ENCODE results near the gene SLC4A9. TPM values are rescaled to one million over a fixed set of nuclear protein-coding genes. Genes with fewer than 3 reads are reported as not detected.
A peak's percentile ranks its signal among the peaks of the same experiment; 100 is the strongest.
"Not testable (repeated sequence)": the region's sequence is repeated elsewhere in the genome, so short reads cannot be mapped to it uniquely, and the experiment has no call there.

Gene SLC4A9
- total and polyA plus RNA-seq, 8 donors = 0.12 to 1.0 (median 0.32) TPM; not detected in 2

- TF ChIP-seq CTCF (IDR thresholded peaks at IDR 0.05) = no peak
- H3K9me3 ChIP-seq = no peaks in the 10 kb centered on the region
- no peak overlapping the region for H3K27ac ChIP-seq
- no peak overlapping the region for H3K4me3 ChIP-seq
- H3K4me1 ChIP-seq = peaks cover 0 to 12% (median 9%) of the 10 kb centered on the region in 3 donors
- intact Hi-C loops (cut with DNase I) = no loop called here
- no peaks in the 10 kb centered on the region for H3K36me3 ChIP-seq
- H3K27me3 ChIP-seq = no peaks in the 10 kb centered on the region
- ATAC-seq (no peak), DNase-seq (no peak), FAIRE-seq (no peak)
- 86 to 90% methylated on average over 5 of the region's 5 CpGs for WGBS, 2 donors
Observed at GRCh38 chr5:140341591-140341990, 18.4 kb upstream of the SLC4A9 start.

GRCh38 chr5:140342287-140342686 lies 17.7 kb upstream of the SLC4A9 start:
- Histone ChIP-seq H3K27me3 (no peaks in the 10 kb centered on the region), H3K27ac (peak overlapping the region in 1 of 4 donors; percentile 19), H3K36me3 (no peaks in the 10 kb centered on the region), H3K4me1 (peaks cover 0 to 18% (median 15%) of the 10 kb centered on the region in 3 donors), H3K9me3 (no peaks in the 10 kb centered on the region), H3K4me3 (no peak overlapping the region)
- 77 to 88% methylated on average over 6 of the region's 6 CpGs for WGBS, 2 donors
- DNase-seq (no peak), FAIRE-seq (no peak), ATAC-seq (no peak)
- intact Hi-C loops (cut with DNase I) = no loop called here
- no peak for TF ChIP-seq CTCF (IDR thresholded peaks at IDR 0.05)

- intact Hi-C loops (cut with DNase I) = no loop called here
- Histone ChIP-seq H3K4me1 (peaks cover 0 to 18% (median 16%) of the 10 kb centered on the region in 3 donors), H3K36me3 (no peaks in the 10 kb centered on the region), H3K4me3 (no peak overlapping the region), H3K27ac (peak overlapping the region in 1 of 4 donors; percentile 3), H3K27me3 (no peaks in the 10 kb centered on the region), H3K9me3 (no peaks in the 10 kb centered on the region)
- TF ChIP-seq CTCF (IDR thresholded peaks at IDR 0.05) = no peak
- 82 to 89% methylated on average over 1 of the region's 1 CpG for WGBS, 2 donors
- no peak for DNase-seq
- no peak for ATAC-seq
- no peak for FAIRE-seq
Observed at GRCh38 chr5:140342896-140343295, 17.1 kb upstream of the SLC4A9 start.

- H3K4me1 ChIP-seq = peaks cover 0 to 18% (median 16%) of the 10 kb centered on the region in 3 donors
- DNase-seq; H3K4me3 ChIP-seq; H3K27ac ChIP-seq; intact Hi-C loops (cut with DNase I); H3K36me3 ChIP-seq; H3K27me3 ChIP-seq; ATAC-seq; H3K9me3 ChIP-seq; FAIRE-seq: not testable (repeated sequence)
- 89 to 92% methylated on average over 8 of the region's 8 CpGs for WGBS, 2 donors
Observed at GRCh38 chr5:140343849-140344248, 16.1 kb upstream of the SLC4A9 start.

GRCh38 chr5:140344683-140345423 lies 15.1 kb upstream of the SLC4A9 start:
- FAIRE-seq (no peak), DNase-seq (peak in 1 of 6 donors; percentile 50), ATAC-seq (peak; percentile 6 to 14 (median 10))
- Histone ChIP-seq H3K4me1 (peaks cover 0 to 18% (median 16%) of the 10 kb centered on the region in 3 donors), H3K36me3 (no peaks in the 10 kb centered on the region), H3K4me3 (peak overlapping the region in 1 of 4 donors; percentile 79), H3K27me3 (no peaks in the 10 kb centered on the region), H3K27ac (no peak overlapping the region), H3K9me3 (no peaks in the 10 kb centered on the region)
- intact Hi-C loops (cut with DNase I) = loop anchor here in 1 of 3 donors (5.0 kb wide), 2 partner anchors 103 to 173 kb away; no protein-coding TSS in a partner anchor
- TF ChIP-seq CTCF (IDR thresholded peaks at IDR 0.05) = no peak
- 37 to 52% methylated on average over 4 of the region's 4 CpGs for whole genome bisulfite sequencing, 2 donors
